ENCODE measurements around the gene TRPV2.

TRPV2 gene

GRCh38 chr17:16459271-16459670 is 43.9 kb downstream of the TRPV2 start:
- H3K4me1 ChIP-seq (ENCODE audit: control insufficient read depth, insufficient read depth, low read length, poor library complexity, severe bottlenecking), result peaks cover 7% of the 10 kb centered on the region
- no peak overlapping the region for H3K27ac ChIP-seq (ENCODE audit: low read depth, low read length, severe bottlenecking)
- no peak overlapping the region for H3K4me3 ChIP-seq (ENCODE audit: extremely low read depth, insufficient read depth, low read length, poor library complexity, severe bottlenecking)
- H3K9me3 ChIP-seq (ENCODE audit: control insufficient read depth, low read length), result no peaks in the 10 kb centered on the region
- 78 to 83% methylated on average over 8 to 11 of the region's 11 CpGs for WGBS, 2 experiments (ENCODE audit: insufficient coverage in 2 of 2)
- peaks cover 12% of the 10 kb centered on the region for H3K36me3 ChIP-seq (ENCODE audit: control insufficient read depth, insufficient read depth, low read length)

- Histone ChIP-seq H3K4me3 (ENCODE audit: extremely low read depth, insufficient read depth, low read length, poor library complexity, severe bottlenecking) (no peak overlapping the region), H3K36me3 (ENCODE audit: control insufficient read depth, insufficient read depth, low read length) (peaks cover 8% of the 10 kb centered on the region), H3K27ac (ENCODE audit: low read depth, low read length, severe bottlenecking) (no peak overlapping the region), H3K9me3 (ENCODE audit: control insufficient read depth, low read length) (no peaks in the 10 kb centered on the region), H3K4me1 (ENCODE audit: control insufficient read depth, insufficient read depth, low read length, poor library complexity, severe bottlenecking) (peaks cover 7% of the 10 kb centered on the region)
- 75 to 100% methylated on average over 2 to 3 of the region's 5 CpGs for WGBS, 2 experiments (ENCODE audit: insufficient coverage in 2 of 2)
Measured at GRCh38 chr17:16459855-16460550, 44.6 kb downstream of the TRPV2 start.

GRCh38 chr17:16460796-16461605 is 45.6 kb downstream of the TRPV2 start:
- WGBS, 2 experiments (ENCODE audit: insufficient coverage in 2 of 2), result 95 to 99% methylated on average over 13 to 15 of the region's 17 CpGs
- Histone ChIP-seq H3K36me3 (ENCODE audit: control insufficient read depth, insufficient read depth, low read length) (peaks cover 8% of the 10 kb centered on the region), H3K27ac (ENCODE audit: low read depth, low read length, severe bottlenecking) (no peak overlapping the region), H3K4me3 (ENCODE audit: extremely low read depth, insufficient read depth, low read length, poor library complexity, severe bottlenecking) (no peak overlapping the region), H3K4me1 (ENCODE audit: control insufficient read depth, insufficient read depth, low read length, poor library complexity, severe bottlenecking) (peaks cover 7% of the 10 kb centered on the region), H3K9me3 (ENCODE audit: control insufficient read depth, low read length) (no peaks in the 10 kb centered on the region)

- Histone ChIP-seq H3K4me1 (ENCODE audit: control insufficient read depth, insufficient read depth, low read length, poor library complexity, severe bottlenecking) (peaks cover 7% of the 10 kb centered on the region), H3K4me3 (ENCODE audit: extremely low read depth, insufficient read depth, low read length, poor library complexity, severe bottlenecking) (no peak overlapping the region), H3K27ac (ENCODE audit: low read depth, low read length, severe bottlenecking) (no peak overlapping the region), H3K9me3 (ENCODE audit: control insufficient read depth, low read length) (no peaks in the 10 kb centered on the region), H3K36me3 (ENCODE audit: control insufficient read depth, insufficient read depth, low read length) (peaks cover 8% of the 10 kb centered on the region)
- WGBS, 2 experiments (ENCODE audit: insufficient coverage in 2 of 2), result 83% methylated on average over 1 of the region's 3 CpGs; no CpG with 5 or more reads in 1 of the 2 experiments
Measured at GRCh38 chr17:16461606-16461866, 46.2 kb downstream of the TRPV2 start.

GRCh38 chr17:16462070-16462864 is 46.9 kb downstream of the TRPV2 start:
- H3K27ac ChIP-seq (ENCODE audit: low read depth, low read length, severe bottlenecking), result no peak overlapping the region
- peaks cover 7% of the 10 kb centered on the region for H3K4me1 ChIP-seq (ENCODE audit: control insufficient read depth, insufficient read depth, low read length, poor library complexity, severe bottlenecking)
- H3K9me3 ChIP-seq (ENCODE audit: control insufficient read depth, low read length), result no peaks in the 10 kb centered on the region
- peaks cover 8% of the 10 kb centered on the region for H3K36me3 ChIP-seq (ENCODE audit: control insufficient read depth, insufficient read depth, low read length)
- 96% methylated on average over 10 to 18 of the region's 20 CpGs for WGBS, 2 experiments (ENCODE audit: insufficient coverage in 2 of 2)
- no peak overlapping the region for H3K4me3 ChIP-seq (ENCODE audit: extremely low read depth, insufficient read depth, low read length, poor library complexity, severe bottlenecking)

GRCh38 chr17:16463358-16464302 is 48.3 kb downstream of the TRPV2 start:
- 83 to 87% methylated on average over 8 to 10 of the region's 13 CpGs for WGBS, 2 experiments (ENCODE audit: insufficient coverage in 2 of 2)
- Histone ChIP-seq H3K4me1 (ENCODE audit: control insufficient read depth, insufficient read depth, low read length, poor library complexity, severe bottlenecking) (peaks cover 7% of the 10 kb centered on the region), H3K36me3 (ENCODE audit: control insufficient read depth, insufficient read depth, low read length) (peaks cover 8% of the 10 kb centered on the region), H3K27ac (ENCODE audit: low read depth, low read length, severe bottlenecking) (no peak overlapping the region), H3K4me3 (ENCODE audit: extremely low read depth, insufficient read depth, low read length, poor library complexity, severe bottlenecking) (no peak overlapping the region), H3K9me3 (ENCODE audit: control insufficient read depth, low read length) (no peaks in the 10 kb centered on the region)

- H3K27ac ChIP-seq (ENCODE audit: low read depth, low read length, severe bottlenecking), result no peak overlapping the region
- peaks cover 8% of the 10 kb centered on the region for H3K36me3 ChIP-seq (ENCODE audit: control insufficient read depth, insufficient read depth, low read length)
- 87 to 94% methylated on average over 10 to 12 of the region's 12 CpGs for WGBS, 2 experiments (ENCODE audit: insufficient coverage in 2 of 2)
- H3K4me3 ChIP-seq (ENCODE audit: extremely low read depth, insufficient read depth, low read length, poor library complexity, severe bottlenecking), result no peak overlapping the region
- peaks cover 7% of the 10 kb centered on the region for H3K4me1 ChIP-seq (ENCODE audit: control insufficient read depth, insufficient read depth, low read length, poor library complexity, severe bottlenecking)
- H3K9me3 ChIP-seq (ENCODE audit: control insufficient read depth, low read length), result no peaks in the 10 kb centered on the region
Measured at GRCh38 chr17:16464303-16465051, 49.1 kb downstream of the TRPV2 start.

DNA sequence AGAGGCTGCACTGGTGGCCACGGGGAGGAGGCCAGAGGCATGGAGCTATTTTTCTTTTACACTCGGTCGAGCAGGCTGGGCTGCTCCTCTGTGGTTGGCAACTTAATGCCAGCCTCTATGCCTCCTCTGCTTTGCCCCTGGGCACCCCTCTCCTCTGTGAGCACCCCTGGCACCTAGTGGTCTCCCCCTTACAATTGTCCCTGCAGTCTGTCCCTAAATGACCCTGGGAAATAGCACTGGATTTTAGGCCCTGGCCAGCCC is 49.6 kb downstream of the TRPV2 start:
- H3K27ac ChIP-seq (ENCODE audit: low read depth, low read length, severe bottlenecking), result no peak overlapping the region
- H3K9me3 ChIP-seq (ENCODE audit: control insufficient read depth, low read length), result no peaks in the 10 kb centered on the region
- no peak overlapping the region for H3K4me3 ChIP-seq (ENCODE audit: extremely low read depth, insufficient read depth, low read length, poor library complexity, severe bottlenecking)
- H3K4me1 ChIP-seq (ENCODE audit: control insufficient read depth, insufficient read depth, low read length, poor library complexity, severe bottlenecking), result peaks cover 7% of the 10 kb centered on the region
- 87 to 100% methylated on average over 3 of the region's 3 CpGs for WGBS, 2 experiments (ENCODE audit: insufficient coverage in 2 of 2)
- H3K36me3 ChIP-seq (ENCODE audit: control insufficient read depth, insufficient read depth, low read length), result peaks cover 8% of the 10 kb centered on the region

GRCh38 chr17:16465861-16466338 is 50.5 kb downstream of the TRPV2 start:
- Histone ChIP-seq H3K4me1 (ENCODE audit: control insufficient read depth, insufficient read depth, low read length, poor library complexity, severe bottlenecking) (peaks cover 7% of the 10 kb centered on the region), H3K36me3 (ENCODE audit: control insufficient read depth, insufficient read depth, low read length) (peaks cover 1% of the 10 kb centered on the region), H3K9me3 (ENCODE audit: control insufficient read depth, low read length) (no peaks in the 10 kb centered on the region), H3K27ac (ENCODE audit: low read depth, low read length, severe bottlenecking) (no peak overlapping the region), H3K4me3 (ENCODE audit: extremely low read depth, insufficient read depth, low read length, poor library complexity, severe bottlenecking) (no peak overlapping the region)
- WGBS, 2 experiments (ENCODE audit: insufficient coverage in 2 of 2), result 79 to 100% methylated on average over 4 of the region's 4 CpGs

Data from mesodermal cell (in vitro differentiated cells).